NCI-H526 treated with DMSO at 0.1 percent for 48 hours (cell line): Measurements from ENCODE around the gene RHCE.
A peak's percentile ranks its signal among the peaks of the same experiment; 100 is the strongest.
"Not testable (repeated sequence)": the region's sequence is repeated elsewhere in the genome, so short reads cannot be mapped to it uniquely, and the experiment has no call there.

Experiments used
- DNase-seq: peaks from one replicate; lab custom pipeline; 2025; lab: John Stamatoyannopoulos, UW

The RHCE gene

DNA sequence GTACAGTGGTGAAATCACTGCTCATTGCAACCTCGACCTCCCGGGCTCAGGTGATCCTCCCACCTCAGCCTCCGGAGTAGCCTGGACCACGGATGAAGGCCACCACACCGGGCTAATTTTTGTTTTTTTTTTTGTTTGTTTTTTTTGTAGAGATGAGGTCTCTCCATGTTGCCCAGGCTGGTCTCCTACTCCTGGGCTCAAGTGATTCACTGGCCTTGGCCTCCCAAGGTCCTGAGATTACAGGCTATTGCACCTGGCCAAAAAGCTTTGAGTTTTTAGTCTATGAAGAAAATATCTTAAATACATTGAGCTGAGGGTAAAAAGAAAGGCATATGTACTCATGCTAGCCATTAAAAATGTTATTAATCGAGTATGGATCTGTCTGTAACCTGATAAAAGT is 78.9 kb downstream of the RHCE start:
- DNase-seq = no peak

DNA sequence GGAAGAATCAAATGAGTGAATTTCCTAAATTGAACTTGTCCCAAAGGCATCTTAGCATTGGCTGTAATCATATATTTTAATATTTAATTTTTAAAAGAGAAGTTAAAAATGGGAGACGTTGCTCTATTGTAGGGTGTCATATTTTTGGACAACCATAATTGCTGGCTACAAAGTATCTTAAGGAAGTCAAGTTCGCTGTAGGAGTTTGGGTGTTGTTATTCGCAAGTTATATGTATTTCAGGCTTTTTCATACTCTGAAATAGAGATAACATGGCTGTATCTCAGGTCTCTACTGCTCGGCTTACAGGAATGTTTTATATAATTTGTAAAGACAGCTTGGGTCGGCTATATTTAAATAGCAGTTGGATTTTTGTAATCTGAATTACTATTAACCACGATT is 81.6 kb downstream of the RHCE start:
- no peak for DNase-seq

GRCh38 chr1:25338188-25338981 is 82.2 kb downstream of the RHCE start, which contains the start of gene TMEM50A:
Gene TMEM50A (plus strand): TSS chr1:25338334. CDS start chr1:25340487, 2,153 bp downstream.
- DNase-seq = peak; percentile 85

- DNase-seq = not testable (repeated sequence)
Observed at GRCh38 chr1:25337483-25338187, 83.0 kb downstream of the RHCE start.

DNA sequence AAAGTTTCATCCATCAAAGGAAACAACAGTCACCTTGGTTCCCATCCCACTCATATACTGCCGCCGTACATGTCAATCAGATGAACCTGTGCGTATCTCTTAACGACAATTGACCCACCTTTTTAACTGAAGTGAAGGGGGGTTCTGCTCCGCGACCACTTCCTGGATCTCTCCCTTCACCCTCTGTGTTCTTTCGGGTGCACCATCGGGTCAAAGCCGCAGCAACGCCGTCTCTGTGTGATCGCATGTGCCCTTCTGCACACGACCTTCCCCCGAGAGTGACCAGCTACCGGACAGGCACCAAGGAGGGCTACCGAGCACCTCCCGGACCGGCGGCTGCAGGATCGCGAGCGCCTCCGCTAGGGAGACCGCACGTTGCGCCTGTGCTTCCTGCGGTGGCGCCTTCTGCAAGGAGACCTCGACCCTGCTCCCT is 83.7 kb downstream of the RHCE start:
- not testable (repeated sequence) for DNase-seq

- DNase-seq = not testable (repeated sequence)
Observed at GRCh38 chr1:25329950-25330349, 90.7 kb downstream of the RHCE start.

GRCh38 chr1:25329336-25329735 is 91.3 kb downstream of the RHCE start:
- DNase-seq = not testable (repeated sequence)

- not testable (repeated sequence) for DNase-seq
Observed at GRCh38 chr1:25328791-25329185, 91.8 kb downstream of the RHCE start.

GRCh38 chr1:25327864-25328790 is 92.5 kb downstream of the RHCE start:
- not testable (repeated sequence) for DNase-seq

- DNase-seq = not testable (repeated sequence)
Observed at GRCh38 chr1:25324407-25324806, 96.2 kb downstream of the RHCE start.

DNA sequence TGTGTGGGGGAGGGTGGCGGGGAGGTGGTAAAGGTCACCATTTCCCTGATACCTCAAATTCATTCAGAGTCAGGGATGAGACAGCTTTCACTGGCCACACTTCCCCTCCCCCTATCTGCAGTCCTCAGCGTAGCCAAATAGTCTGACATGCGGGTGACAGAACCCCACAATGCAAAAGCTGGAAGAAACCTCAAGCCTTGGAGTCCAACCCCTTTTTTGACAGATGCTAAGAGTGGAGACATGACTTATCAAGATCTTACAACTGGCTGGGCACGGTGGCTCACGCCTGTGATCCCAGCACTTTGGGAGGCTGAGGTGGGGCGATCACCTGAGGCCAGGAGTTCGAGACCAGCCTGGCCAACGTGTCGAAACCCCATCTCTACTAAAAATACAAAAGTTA is 98.5 kb downstream of the RHCE start:
- not testable (repeated sequence) for DNase-seq

- not testable (repeated sequence) for DNase-seq
Observed at GRCh38 chr1:25320314-25320938, 100.2 kb downstream of the RHCE start.

- not testable (repeated sequence) for DNase-seq
Observed at GRCh38 chr1:25312806-25313470, 107.7 kb downstream of the RHCE start.
